Myocyte (in vitro differentiated cells): ENCODE data around the gene TRIM32. TPM values are rescaled to one million over a fixed set of nuclear protein-coding genes. Genes with fewer than 3 reads are reported as not detected.

Experiments used
- DNase-seq: peaks from one replicate; pipeline ENCODE4 v3.0.0-alpha.2; 2012; ENCODE audit warnings: low read depth
- polyA plus RNA-seq: library from polyadenylated mRNA; unstranded; fragments of >200 nt; gene quantifications from one replicate; pipeline ENCODE4 v1.2.1, GENCODE V29; 2012; ENCODE audit warnings: missing spikeins
- total RNA-seq: library from RNA; depleted of rRNA; stranded (reverse); fragments of >200 nt; gene quantifications from 2 replicates; pipeline ENCODE4 v1.2.3, GENCODE V29; 2014

The TRIM32 gene, protein sequence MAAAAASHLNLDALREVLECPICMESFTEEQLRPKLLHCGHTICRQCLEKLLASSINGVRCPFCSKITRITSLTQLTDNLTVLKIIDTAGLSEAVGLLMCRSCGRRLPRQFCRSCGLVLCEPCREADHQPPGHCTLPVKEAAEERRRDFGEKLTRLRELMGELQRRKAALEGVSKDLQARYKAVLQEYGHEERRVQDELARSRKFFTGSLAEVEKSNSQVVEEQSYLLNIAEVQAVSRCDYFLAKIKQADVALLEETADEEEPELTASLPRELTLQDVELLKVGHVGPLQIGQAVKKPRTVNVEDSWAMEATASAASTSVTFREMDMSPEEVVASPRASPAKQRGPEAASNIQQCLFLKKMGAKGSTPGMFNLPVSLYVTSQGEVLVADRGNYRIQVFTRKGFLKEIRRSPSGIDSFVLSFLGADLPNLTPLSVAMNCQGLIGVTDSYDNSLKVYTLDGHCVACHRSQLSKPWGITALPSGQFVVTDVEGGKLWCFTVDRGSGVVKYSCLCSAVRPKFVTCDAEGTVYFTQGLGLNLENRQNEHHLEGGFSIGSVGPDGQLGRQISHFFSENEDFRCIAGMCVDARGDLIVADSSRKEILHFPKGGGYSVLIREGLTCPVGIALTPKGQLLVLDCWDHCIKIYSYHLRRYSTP
- 17.4 and 17.8 TPM in 2 replicates for total RNA-seq
- polyA plus RNA-seq = 20.0 TPM

DNA sequence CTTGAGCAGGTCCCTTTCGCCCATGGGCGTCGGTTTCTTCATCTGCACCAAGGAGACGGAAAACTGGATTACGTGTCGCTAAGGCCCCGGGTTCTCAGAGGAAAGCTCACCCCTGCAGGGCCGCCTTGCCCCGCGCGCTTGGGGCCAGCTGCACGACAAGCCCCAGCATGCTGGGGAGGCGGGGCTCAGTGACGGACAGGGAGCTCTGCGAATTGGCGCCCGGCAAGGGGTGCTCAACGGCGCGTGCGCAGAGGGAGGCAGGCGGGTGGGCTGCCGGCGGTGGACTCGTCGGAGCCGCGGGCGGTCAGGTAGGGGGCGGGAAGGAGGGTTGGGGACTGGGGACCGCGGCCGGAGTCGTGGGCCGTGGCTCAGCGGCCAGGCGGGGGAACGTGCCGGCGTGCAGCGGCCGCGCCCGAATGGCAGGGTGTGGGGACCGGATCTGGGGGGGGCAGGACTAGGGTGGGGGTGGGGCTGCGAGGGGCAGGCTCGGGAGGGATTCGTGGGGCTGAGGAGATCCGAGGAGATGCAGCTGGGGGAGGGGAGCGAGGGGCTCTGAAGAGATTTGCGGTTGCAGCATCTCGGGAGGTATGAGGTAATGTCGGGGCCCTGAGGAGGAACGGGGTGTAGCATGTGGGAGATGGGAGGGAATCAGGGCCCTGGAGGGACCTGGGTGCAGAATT is at the start of gene TRIM32:
TSS of gene TRIM32 (plus strand) at position 232 of the 680 bp plus-strand sequence. CDS start 10,438 bp downstream, outside the sequence.
- peak; percentile 94 for DNase-seq

DNA sequence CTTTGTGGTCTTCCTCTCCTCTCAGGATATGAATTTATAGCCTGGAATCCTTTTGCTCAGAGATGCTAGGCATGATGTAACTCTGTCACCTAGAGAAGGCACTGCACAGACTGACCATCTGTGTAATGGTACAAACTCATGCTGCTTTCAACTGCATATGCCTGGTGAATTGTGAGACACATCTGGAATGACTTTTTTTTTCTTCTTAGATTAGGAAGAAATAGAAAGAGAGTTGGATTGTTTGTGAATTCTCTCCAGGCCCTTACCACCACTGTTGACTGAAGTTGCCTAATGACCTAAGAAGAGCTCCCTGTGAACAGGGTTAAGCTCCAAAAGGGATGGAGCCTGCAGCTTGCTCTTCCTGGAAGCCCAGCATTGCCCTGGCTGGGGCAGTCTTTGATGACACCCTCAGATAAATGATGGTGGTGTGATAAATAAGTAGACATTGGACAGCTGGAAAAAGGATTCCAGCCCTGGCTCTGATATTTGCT is 47.8 kb upstream of the TRIM32 start:
- DNase-seq = no peak

DNA sequence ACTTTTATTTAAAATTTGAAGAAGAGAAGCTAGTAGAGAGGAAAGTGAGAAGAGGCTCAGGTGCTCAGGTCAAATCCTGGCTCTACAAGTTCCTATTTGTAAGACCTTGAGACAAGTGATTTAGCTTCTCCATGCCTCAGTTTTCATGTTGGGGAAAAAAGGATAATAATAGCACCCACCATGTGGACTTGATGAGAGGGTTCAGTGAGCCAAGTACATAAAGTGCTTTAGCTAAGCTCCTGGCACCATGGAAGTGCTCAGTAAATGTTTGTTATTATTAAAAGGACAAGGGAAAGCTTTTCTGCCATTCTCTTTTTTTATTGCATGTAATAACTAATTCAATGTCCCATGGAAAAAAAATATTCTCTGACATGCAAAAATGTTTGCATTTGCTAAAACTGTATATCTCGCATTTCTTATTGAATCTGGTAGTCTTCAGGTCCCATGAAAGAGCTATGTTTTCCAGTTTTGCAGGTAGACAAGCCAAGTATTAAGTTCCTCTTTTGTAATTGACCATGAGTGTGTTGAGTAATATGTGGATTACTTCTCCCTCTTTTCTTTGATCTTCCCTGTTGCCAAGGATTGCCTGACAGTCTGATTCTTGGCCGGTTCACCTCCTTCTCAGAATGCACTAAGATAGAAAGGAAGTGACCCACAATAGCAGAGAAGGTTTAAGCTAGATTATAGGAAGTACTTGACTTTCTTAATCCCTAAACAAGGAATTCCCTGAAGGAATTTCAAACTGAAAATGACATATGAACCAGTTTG is 45.6 kb upstream of the TRIM32 start:
- DNase-seq = no peak

DNA sequence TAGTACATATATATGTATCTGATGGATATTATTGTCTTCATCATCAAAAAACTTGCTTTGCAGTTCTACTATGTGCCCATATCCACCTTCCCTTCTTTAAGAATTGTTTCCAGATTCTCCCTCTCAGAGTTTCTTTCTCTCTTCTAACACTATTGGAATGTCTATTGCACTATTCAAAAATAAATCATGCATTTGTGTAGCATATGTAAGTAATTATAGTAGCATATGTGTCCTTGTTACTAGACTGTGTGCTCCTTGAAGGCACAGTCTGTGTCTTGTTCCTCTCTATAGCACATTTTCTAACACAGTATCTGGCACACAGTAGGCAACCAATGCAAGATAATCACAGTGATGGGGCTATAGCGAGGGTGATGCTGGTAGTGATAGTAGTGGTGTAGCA is 43.4 kb upstream of the TRIM32 start:
- DNase-seq = no peak

DNA sequence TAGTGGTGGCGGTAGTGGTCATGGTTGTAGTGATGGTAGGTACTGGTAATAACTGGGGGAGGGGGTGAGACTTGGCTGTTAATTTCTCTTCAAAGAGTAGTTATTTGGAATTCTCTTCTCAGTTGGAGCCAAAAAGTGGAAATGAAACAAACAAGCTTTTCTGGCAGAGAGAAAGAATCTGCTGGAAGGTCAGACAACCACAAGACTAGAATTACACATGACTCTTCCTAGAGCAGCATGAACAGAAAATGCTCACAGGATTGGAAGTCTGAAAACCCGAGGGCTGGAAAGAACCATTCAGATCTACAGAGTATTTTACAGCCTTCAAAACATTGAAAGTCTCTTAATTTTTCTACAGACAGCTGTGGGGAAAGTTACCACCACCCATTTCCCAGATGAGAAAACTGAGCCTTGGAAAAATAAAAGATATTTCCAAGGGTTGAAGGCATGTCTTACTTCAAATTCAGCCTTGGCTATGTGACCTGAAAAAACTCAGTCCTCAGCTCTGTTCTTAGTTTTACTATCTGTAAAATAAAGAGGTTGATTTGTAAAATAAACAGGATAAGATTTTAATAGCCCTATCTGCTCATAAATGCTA is 42.9 kb upstream of the TRIM32 start:
- DNase-seq = peak; percentile 49

DNA sequence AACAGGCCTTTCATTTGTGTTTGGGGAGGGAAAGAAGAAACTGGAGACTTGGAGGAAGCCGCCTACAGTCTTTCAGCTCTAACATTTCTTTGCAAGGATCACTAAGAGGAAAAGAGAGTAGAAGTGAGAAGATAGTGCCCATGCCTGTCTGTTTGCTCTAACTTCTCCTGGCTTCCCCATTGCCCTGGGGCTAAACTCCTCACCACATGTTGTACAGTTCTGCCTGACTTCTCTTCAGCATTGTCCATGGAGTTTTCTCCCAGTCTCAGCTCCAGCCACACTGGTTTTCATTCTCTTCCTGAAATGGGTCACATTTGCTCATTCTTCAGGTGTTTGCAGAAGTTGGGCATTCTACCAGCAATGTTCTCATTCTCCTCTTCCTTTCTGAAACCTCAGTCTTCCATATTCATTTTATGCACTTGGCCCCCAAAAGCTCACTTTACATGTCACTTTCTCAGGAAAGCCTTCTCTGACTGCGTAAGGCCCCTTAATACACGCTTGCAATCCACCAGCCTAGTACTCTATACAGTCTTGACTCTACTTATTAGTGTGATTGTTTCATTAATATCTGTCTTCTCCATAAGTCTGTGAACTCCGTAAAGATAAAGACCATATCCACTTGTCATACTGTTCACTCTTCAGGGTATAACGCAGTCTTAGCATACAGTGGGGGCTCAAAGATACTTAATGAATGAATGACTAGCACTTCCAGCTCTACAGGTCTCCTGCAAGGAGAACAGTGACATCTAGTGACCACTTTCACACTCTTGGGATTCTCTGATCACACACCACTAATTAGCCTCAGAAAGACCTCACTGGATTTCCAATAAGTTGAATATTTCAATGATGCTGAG is 40.2 kb upstream of the TRIM32 start:
- peak; percentile 51 for DNase-seq

DNA sequence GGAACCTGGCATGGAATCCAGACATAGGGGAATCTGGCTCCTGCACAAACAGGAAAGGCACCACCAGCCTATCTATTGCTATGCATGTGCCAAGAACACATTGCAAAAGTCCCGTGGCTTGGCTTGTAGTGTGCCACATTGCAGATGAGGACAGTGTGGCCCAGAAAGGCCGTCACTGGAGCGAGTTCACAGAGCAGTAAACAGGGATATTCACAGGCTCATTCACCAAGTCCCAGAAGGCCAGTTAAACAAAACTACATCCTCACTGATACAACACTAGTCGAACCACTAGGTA is 39.6 kb upstream of the TRIM32 start:
- no peak for DNase-seq

DNA sequence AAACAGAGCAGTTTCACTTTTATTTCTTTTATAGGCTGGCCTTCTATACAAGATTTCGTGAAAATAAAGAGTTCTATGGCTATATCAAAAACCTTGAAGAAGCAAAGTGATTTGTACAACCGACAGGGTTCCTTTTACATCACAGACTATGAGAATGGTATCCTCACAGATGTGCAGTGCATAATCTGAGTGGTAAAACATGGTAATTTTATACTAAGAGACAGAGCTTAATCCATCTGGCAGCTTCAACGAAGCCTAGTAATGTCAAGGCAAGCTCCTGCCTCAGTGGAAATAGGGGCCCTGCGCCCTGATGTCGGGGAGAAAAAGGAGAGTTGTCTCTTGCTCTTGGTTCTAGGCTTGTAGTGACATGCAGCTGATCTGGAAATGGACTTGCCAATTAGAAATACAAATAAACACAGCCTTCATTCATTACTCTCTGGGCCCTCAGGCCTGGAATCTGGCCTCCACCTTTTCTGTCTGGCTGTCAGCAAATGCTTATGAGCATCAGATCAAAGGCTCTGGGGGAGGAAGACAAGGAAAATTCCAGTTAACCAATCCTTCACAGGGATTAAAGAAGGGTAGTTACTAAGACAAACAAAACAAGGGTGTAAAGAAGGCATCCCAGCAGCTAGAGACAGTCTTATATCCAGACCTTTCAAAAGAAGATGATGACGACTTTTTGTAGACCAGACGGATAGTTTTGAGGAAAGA is 33.6 kb upstream of the TRIM32 start:
- DNase-seq = no peak

DNA sequence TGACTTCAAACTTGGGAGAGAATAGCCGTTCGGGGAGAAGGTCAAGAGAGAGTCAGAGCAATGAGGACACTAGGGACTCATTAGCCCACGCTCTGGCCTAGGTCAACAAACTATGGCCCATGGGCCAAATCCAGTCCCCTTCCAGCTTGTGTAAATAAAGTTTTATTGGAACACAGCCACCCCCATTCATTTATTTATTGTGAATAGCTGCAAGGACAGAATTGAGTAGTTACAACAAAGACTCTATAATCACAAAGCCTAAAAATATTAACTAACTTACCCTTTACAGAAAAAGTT is 33.1 kb upstream of the TRIM32 start:
- no peak for DNase-seq

DNA sequence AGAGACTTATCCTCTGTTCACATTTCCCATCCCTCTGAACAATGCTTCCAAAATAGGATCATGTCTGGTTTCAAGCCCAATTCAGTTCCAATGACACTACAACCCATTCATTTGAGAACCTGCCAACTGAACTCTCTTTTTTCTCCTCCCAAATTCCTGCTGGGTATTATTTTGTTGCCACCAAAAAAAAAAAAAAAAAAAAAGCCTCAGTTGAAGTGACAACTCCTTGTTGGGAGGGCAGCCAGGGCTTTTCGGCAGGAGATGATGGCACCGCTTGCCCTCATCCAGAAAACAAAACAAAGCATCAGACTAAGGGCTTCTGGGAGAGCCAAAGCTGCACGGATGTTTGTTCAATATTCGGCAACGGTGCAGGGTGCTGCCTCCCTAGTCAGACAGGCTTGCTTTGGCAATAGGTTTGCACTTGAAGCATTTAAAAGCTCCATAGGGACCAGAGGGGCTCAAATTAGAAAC is 30.6 kb upstream of the TRIM32 start:
- DNase-seq = peak; percentile 17

DNA sequence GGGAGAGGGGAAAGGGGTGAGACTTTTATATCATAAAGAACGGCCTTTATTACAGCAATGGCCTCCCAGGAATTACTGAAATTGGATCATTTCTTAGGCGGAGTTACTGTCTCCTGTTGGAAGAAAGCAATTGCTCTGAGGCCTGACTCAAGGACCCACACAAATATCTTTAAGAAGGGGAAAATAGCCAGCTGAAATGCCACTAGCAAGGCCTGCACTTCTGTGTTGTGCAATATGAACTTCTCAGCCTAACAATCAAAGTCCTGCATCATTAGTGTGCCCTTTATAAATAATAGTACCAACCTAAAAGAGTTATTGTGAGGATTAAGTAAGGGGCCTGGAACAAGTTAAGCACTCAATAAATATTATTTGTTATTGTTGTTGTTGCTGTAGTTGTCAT is 30.1 kb upstream of the TRIM32 start:
- no peak for DNase-seq

DNA sequence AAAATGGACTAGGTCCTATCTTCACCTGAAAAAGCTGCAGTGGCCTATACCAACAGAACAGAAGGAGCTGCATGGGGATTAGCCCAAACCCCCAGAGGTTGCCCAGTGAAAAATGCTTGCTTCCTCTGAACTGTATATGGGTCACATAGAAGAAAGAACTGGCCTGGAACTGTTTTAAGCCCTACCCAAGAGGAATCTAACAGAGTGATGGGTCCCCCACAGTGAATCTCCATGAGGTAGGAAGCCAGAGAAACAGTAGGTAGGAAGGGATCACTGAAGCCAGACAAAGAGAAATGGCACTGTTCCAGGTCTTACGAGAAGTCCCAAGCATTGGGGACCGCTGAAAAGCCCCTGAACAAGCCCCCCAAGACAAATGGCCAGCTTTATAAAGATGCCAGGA is 28.8 kb upstream of the TRIM32 start:
- DNase-seq = no peak

DNA sequence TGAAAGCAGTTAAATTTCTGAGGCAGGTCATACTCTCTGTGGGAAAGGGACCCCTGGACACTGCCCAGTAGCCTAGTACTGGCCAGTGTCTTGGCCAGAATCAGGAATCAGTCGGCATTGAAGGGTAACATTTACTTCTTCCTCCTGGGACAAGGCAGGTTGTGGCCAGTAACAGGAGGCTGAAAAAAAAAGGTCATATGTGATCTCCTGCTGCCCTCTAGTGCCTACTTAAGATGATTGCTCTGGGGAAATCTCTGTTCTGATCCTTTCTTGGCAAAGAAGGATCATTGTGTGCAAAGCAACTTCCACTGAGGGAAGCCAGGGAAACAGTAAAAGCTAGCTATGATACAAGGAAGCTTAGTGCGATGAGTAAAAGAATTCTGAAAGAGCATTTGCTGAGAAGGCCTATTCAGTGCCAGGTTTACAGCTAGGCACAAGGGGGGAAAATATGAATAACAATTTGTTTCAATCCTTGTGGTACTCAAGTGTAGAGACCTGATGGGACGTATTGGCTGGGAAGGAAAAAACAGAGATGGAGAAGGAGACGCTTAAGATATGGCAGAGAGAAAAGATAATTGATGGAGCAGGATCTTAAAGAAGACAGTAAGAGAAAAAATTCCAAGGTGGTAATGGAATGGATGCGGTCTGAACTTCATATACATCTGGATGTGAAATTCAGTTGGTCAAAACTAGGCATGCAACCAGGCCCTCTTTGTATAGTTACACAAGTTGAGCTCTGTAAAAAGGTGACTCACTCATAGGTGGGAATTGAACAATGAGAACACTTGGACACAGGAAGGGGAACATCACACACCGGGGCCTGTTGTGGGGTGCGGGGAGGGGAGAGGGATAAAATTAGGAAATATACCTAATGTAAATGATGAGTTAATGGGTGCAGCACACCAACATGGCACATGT is 25.8 kb upstream of the TRIM32 start:
- DNase-seq = peak; percentile 71

DNA sequence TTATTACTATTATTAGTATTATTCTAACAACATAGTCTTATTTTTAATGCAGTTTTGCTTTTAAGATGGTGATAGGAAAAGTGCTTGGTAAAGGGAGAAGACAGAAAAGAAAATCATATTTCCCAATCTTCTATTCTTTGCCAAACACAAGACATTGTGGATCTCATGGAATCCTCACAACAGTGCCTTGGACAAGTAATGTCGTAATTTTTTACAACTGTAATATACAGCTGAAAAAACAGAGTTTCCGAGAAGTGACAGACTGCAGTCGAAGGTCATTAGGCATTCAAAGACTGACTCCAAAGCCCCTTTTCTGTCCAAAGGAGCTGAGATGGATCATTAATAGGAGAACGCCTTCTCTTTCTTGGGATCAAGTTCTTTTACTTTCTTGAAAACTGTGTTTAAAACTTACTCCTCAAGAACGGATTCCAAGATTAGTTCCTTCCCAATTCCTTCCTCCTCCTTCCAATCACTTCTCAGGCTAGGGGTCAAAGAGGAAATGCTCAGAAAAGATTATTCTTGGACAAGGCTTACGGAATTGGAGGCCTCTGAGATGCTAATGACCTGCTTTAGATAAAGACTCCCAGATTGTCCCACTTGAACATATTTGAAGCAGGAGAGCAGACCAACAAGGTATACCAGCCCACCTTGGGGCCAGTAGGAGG is 24.3 kb upstream of the TRIM32 start:
- no peak for DNase-seq

DNA sequence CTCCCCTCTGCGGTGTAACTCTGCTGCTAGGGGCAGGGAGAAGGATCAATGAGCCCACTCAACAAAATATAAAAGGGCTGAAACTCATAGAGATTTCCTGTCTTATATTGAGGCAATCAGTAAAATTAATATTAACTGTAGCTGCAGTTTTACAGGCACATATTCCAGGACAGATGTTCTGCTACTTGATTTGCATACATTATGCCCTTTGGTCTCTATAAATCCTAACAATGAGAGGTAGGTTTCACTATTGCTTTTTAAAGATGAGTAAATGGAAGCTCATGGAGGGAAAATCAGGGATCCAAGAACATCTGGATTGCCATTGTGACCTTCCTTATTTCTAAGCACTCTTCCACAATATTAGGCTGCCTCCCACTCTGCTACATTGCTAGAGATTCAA is 23.5 kb upstream of the TRIM32 start:
- no peak for DNase-seq

DNA sequence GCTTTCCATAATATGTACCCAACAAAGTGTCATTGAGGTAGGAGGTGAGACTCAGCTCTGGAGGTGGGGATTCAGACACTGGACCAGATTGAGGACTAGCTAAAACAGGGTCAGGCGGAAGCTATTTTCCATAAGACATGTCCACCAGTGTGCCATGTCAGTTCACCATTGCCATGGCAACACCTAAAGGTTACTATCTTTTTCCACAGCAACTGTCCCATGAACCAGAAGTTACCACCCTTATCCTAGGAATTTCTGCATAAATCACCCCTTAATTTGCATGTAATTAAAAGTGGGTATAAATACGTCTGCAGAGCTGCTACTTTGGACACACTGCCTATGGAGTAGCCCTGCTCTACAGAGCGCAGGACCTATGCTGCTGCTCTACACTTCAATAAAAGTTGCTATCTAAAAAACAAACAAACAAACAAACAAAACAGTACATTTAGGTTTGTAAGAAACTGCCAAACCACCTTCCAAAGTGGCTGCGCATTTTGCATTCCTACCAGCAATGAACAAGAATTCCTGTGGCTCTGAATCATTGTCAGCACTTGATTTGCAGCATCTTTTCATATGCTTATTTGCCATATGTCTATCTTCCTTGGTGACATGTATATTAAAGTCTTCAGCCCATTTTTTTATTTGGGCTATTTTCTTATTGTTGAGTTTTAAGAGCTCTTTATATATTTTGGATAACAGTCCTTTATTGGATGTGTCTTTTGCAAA is 18.0 kb upstream of the TRIM32 start:
- DNase-seq = no peak

DNA sequence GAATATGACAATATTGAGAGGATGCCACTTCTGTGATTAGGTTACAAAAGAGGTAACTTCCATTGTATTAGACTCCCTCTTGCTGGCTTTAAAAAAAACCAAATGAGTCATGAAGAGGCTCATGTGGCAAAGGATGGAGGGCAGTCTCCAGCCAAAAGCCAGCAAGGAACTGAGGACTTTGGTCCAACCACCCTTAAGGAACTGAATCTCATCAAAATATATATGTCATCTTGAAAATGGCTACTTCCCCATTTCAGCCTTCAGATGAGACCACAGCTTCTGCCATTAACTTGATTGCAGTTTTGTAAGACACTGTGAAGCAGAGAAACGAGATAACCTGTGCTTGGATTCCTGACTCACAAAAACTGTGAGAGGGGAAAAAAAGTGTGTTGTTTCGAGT is 15.5 kb upstream of the TRIM32 start:
- no peak for DNase-seq
